ENCODE measurements around the gene RABAC1. TPM values are rescaled to one million over a fixed set of nuclear protein-coding genes. Genes with fewer than 3 reads are reported as not detected.

The RABAC1 gene
- total RNA-seq, 4 donors from 2014 or later: 168 to 206 (median 199) TPM

GRCh38 chr19:41967054-41967783, 8.1 kb upstream of the RABAC1 start:
- TF ChIP-seq POLR2A (IDR thresholded peaks at IDR 0.05) (no peak), CTCF (IDR thresholded peaks at IDR 0.05) (no peak), EP300 (IDR thresholded peaks at IDR 0.05) (no peak)
- H3K4me3 ChIP-seq: no peak overlapping the region
- no peak for DNase-seq (ENCODE audit: low spot score in 2 of 2)
- no peaks in the 10 kb centered on the region for H3K4me1 ChIP-seq
- H3K9me3 ChIP-seq: no peaks in the 10 kb centered on the region
- peaks cover 0 to 26% of the 10 kb centered on the region in 2 donors for H3K27me3 ChIP-seq
- 63 to 64% methylated on average over 23 to 26 of the region's 26 CpGs for WGBS, 2 donors
- no peak overlapping the region for H3K27ac ChIP-seq
- H3K36me3 ChIP-seq: no peaks in the 10 kb centered on the region

GRCh38 chr19:41965106-41965505, 6.0 kb upstream of the RABAC1 start:
- peaks cover 0 to 17% of the 10 kb centered on the region in 2 donors for H3K27me3 ChIP-seq
- H3K4me1 ChIP-seq: no peaks in the 10 kb centered on the region
- H3K36me3 ChIP-seq: no peaks in the 10 kb centered on the region
- H3K4me3 ChIP-seq: no peak overlapping the region
- 65 to 74% methylated on average over 5 of the region's 5 CpGs for whole genome bisulfite sequencing, 2 donors
- no peak for DNase-seq (ENCODE audit: low spot score in 2 of 2)
- no peak overlapping the region for H3K27ac ChIP-seq
- TF ChIP-seq EP300 (IDR thresholded peaks at IDR 0.05) (no peak), CTCF (IDR thresholded peaks at IDR 0.05) (no peak), POLR2A (IDR thresholded peaks at IDR 0.05) (no peak)
- H3K9me3 ChIP-seq: no peaks in the 10 kb centered on the region

GRCh38 chr19:41960973-41961372, 1.9 kb upstream of the RABAC1 start:
- no peak for TF ChIP-seq CTCF (IDR thresholded peaks at IDR 0.05)
- Histone ChIP-seq H3K27me3 (peaks cover 0 to 2% of the 10 kb centered on the region in 2 donors), H3K36me3 (peaks cover 0 to 12% (median 0%) of the 10 kb centered on the region in 3 donors), H3K9me3 (no peaks in the 10 kb centered on the region), H3K4me1 (peaks cover 0 to 21% (median 14%) of the 10 kb centered on the region in 4 donors), H3K4me3 (no peak overlapping the region), H3K27ac (no peak overlapping the region)
- WGBS, 2 donors: 96% methylated on average over 5 of the region's 5 CpGs
- DNase-seq (ENCODE audit: low spot score in 2 of 2): no peak

GRCh38 chr19:41958367-41959055, 610 bp downstream of the RABAC1 start:
- TF ChIP-seq POLR2A (IDR thresholded peaks at IDR 0.05) (peak in 1 of 2 donors; percentile 44), CTCF (IDR thresholded peaks at IDR 0.05) (no peak), EP300 (IDR thresholded peaks at IDR 0.05) (peak in 1 of 2 donors; percentile 43)
- 2 to 4% methylated on average over 21 to 39 of the region's 43 CpGs for WGBS, 2 donors
- Histone ChIP-seq H3K4me3 (peak overlapping the region; percentile 58 to 94 (median 84)), H3K27ac (peak overlapping the region; percentile 75 to 98 (median 96)), H3K9me3 (no peaks in the 10 kb centered on the region), H3K4me1 (peaks cover 0 to 21% (median 14%) of the 10 kb centered on the region in 4 donors), H3K27me3 (no peaks in the 10 kb centered on the region), H3K36me3 (peaks cover 0 to 28% (median 0%) of the 10 kb centered on the region in 3 donors)
- DNase-seq (ENCODE audit: low spot score in 2 of 2): peak; percentile 73 to 78

GRCh38 chr19:41957838-41958366, 1.2 kb downstream of the RABAC1 start:
- Histone ChIP-seq H3K4me1 (peaks cover 0 to 21% (median 14%) of the 10 kb centered on the region in 4 donors), H3K27ac (peak overlapping the region; percentile 75 to 98 (median 96)), H3K27me3 (no peaks in the 10 kb centered on the region), H3K9me3 (no peaks in the 10 kb centered on the region), H3K36me3 (peaks cover 0 to 28% (median 0%) of the 10 kb centered on the region in 3 donors), H3K4me3 (peak overlapping the region; percentile 58 to 94 (median 84))
- TF ChIP-seq CTCF (IDR thresholded peaks at IDR 0.05) (peak; percentile 53 to 81 (median 71)), POLR2A (IDR thresholded peaks at IDR 0.05) (no peak), EP300 (IDR thresholded peaks at IDR 0.05) (peak in 1 of 2 donors; percentile 17)
- DNase-seq (ENCODE audit: low spot score in 2 of 2): peak in 1 of 2 donors; percentile 37
- WGBS, 2 donors: 18 to 19% methylated on average over 10 of the region's 10 CpGs

Measured in tibial nerve (tissue), 4 donors.